Measurements from ENCODE around the gene ZNF581. TPM values are rescaled to one million over a fixed set of nuclear protein-coding genes. Genes with fewer than 3 reads are reported as not detected.

The ZNF581 gene
- total RNA-seq, 1 experiment from 2014 or later: 39.0 TPM

GRCh38 chr19:55693336-55693974 is 50.0 kb downstream of the ZNF581 start:
- H3K27me3 ChIP-seq (ENCODE audit: control insufficient read depth, insufficient read depth, low read length): no peaks in the 10 kb centered on the region
- TF ChIP-seq SIN3A (IDR thresholded peaks at IDR 0.05; ENCODE audit: borderline replicate concordance, insufficient read depth, low read depth, low read length): no peak
- TF ChIP-seq TCF7L2 (IDR thresholded peaks at IDR 0.05; ENCODE audit: low read depth, low read length): no peak
- TF ChIP-seq CTCF (IDR thresholded peaks at IDR 0.05): no peak
- H3K4me3 ChIP-seq (ENCODE audit: low read depth in 2 of 2, low read length in 2 of 2): no peak overlapping the region
- DNase-seq (ENCODE audit: low read depth, low spot score): no peak
- no TSS peak for BruUV-seq (replicated peaks)
- in situ Hi-C loops (cut with HindIII; ENCODE audit: low pct_unique_long_range_greater_than_20kb, low sequenced_read_pairs) (no loop called here), intact Hi-C loops (cut with micrococcal nuclease; ENCODE audit: unreplicated experiment) (no loop called here)
- ATAC-seq: no peak
- H3K9me3 ChIP-seq (ENCODE audit: control insufficient read depth, insufficient read depth, low read depth, low read length): no peaks in the 10 kb centered on the region
- ChIA-PET POLR2A (no interaction called here), CTCF (no interaction called here)
- no peaks in the 10 kb centered on the region for H3K4me1 ChIP-seq (ENCODE audit: control insufficient read depth, insufficient read depth, low read length)
- peaks cover 5% of the 10 kb centered on the region for H3K36me3 ChIP-seq (ENCODE audit: control insufficient read depth, insufficient read depth, low read length)
- H3K27ac ChIP-seq (ENCODE audit: low read length): no peak overlapping the region

GRCh38 chr19:55694241-55694655 is 50.8 kb downstream of the ZNF581 start:
- POLR2A ChIA-PET: no interaction called here
- CTCF ChIA-PET: no interaction called here
- no TSS peak for BruUV-seq (replicated peaks)

More at GRCh38 chr19:55694241-55694655, 50.8 kb downstream of the ZNF581 start:
- Histone ChIP-seq H3K27ac (ENCODE audit: low read length) (no peak overlapping the region), H3K9me3 (ENCODE audit: control insufficient read depth, insufficient read depth, low read depth, low read length) (no peaks in the 10 kb centered on the region), H3K27me3 (ENCODE audit: control insufficient read depth, insufficient read depth, low read length) (no peaks in the 10 kb centered on the region), H3K36me3 (ENCODE audit: control insufficient read depth, insufficient read depth, low read length) (peaks cover 5% of the 10 kb centered on the region), H3K4me3 (ENCODE audit: low read depth in 2 of 2, low read length in 2 of 2) (no peak overlapping the region), H3K4me1 (ENCODE audit: control insufficient read depth, insufficient read depth, low read length) (no peaks in the 10 kb centered on the region)
- DNase-seq (ENCODE audit: low read depth, low spot score) (no peak), ATAC-seq (0 out of 2 replicates have a peak, but pooled peaks have one; percentile 5)
- intact Hi-C loops (cut with micrococcal nuclease; ENCODE audit: unreplicated experiment): no loop called here
- in situ Hi-C loops (cut with HindIII; ENCODE audit: low pct_unique_long_range_greater_than_20kb, low sequenced_read_pairs): no loop called here
- TF ChIP-seq TCF7L2 (IDR thresholded peaks at IDR 0.05; ENCODE audit: low read depth, low read length): no peak
- no peak for TF ChIP-seq REST (IDR thresholded peaks at IDR 0.05; ENCODE audit: insufficient read depth in 1 of 2, low read depth in 2 of 2, low read length in 1 of 2)
- no peak for TF ChIP-seq SIN3A (IDR thresholded peaks at IDR 0.05; ENCODE audit: borderline replicate concordance, insufficient read depth, low read depth, low read length)
- no peak for TF ChIP-seq CTCF (IDR thresholded peaks at IDR 0.05)
- TF ChIP-seq POLR2AphosphoS5 (IDR thresholded peaks at IDR 0.05; ENCODE audit: low read depth, low read length): no peak
